HG03432 (cell line): Measurements from ENCODE around the gene EIF2A.
A peak's percentile ranks its signal among the peaks of the same experiment; 100 is the strongest.
"Not testable (repeated sequence)": the region's sequence is repeated elsewhere in the genome, so short reads cannot be mapped to it uniquely, and the experiment has no call there.

ENCODE experiments used
- ATAC-seq: cut with Tn5 transposase; IDR thresholded peaks from one replicate; pipeline ENCODE4 v1.9.1; 2021; ENCODE audit warnings: mild to moderate bottlenecking, moderate library complexity; ENCODE audit not compliant: unreplicated experiment

The EIF2A gene

GRCh38 chr3:150600647-150601530 is 54.3 kb downstream of the EIF2A start:
- ATAC-seq: not testable (repeated sequence)

GRCh38 chr3:150602426-150603152 is 56.0 kb downstream of the EIF2A start:
- peak; percentile 13 for ATAC-seq

- peak; percentile 59 for ATAC-seq
Measured at GRCh38 chr3:150603153-150603979, 56.8 kb downstream of the EIF2A start, which contains the start of gene SELENOT. SELENOT (plus strand) TSS chr3:150603321; CDS start chr3:150603363, 42 bp downstream.

GRCh38 chr3:150603980-150604319 is 57.4 kb downstream of the EIF2A start:
- ATAC-seq: peak; percentile 1

GRCh38 chr3:150605998-150606641 is 59.5 kb downstream of the EIF2A start:
- ATAC-seq: no peak

- no peak for ATAC-seq
Measured at GRCh38 chr3:150607267-150608065, 60.9 kb downstream of the EIF2A start.

GRCh38 chr3:150609988-150610387 is 63.4 kb downstream of the EIF2A start:
- no peak for ATAC-seq

- no peak for ATAC-seq
Measured at GRCh38 chr3:150610785-150611184, 64.2 kb downstream of the EIF2A start.

- no peak for ATAC-seq
Measured at GRCh38 chr3:150611666-150612065, 65.1 kb downstream of the EIF2A start.

GRCh38 chr3:150612494-150612893 is 65.9 kb downstream of the EIF2A start:
- ATAC-seq: no peak

GRCh38 chr3:150613034-150613433 is 66.4 kb downstream of the EIF2A start:
- no peak for ATAC-seq

- ATAC-seq: no peak
Measured at GRCh38 chr3:150613709-150614480, 67.3 kb downstream of the EIF2A start.

- ATAC-seq: no peak
Measured at GRCh38 chr3:150620002-150620689, 73.6 kb downstream of the EIF2A start.

- not testable (repeated sequence) for ATAC-seq
Measured at GRCh38 chr3:150622955-150623354, 76.4 kb downstream of the EIF2A start.

- ATAC-seq: no peak
Measured at GRCh38 chr3:150623945-150624344, 77.4 kb downstream of the EIF2A start.

GRCh38 chr3:150626148-150626930 is 79.8 kb downstream of the EIF2A start:
- no peak for ATAC-seq

- ATAC-seq: no peak
Measured at GRCh38 chr3:150627557-150627956, 81.0 kb downstream of the EIF2A start.
